Esophagus squamous epithelium (tissue), 5 donors: ENCODE data around the gene STRAP. TPM values are rescaled to one million over a fixed set of nuclear protein-coding genes. Genes with fewer than 3 reads are reported as not detected.

Experiments
- DNase-seq: peaks from one replicate; lab custom pipeline; 2025; lab: John Stamatoyannopoulos, UW
- H3K27ac ChIP-seq, 4 donors: fragments of 200-600 bp; sonication (generic); one replicate each; pipeline ENCODE4 v1.5.1; 2016 to 2019; ENCODE audit warnings: mild to moderate bottlenecking in 1 of 4
- H3K27me3 ChIP-seq, 4 donors: fragments of 200-600 bp; sonication (generic); 1 replicate in 3 of 4; 2 replicates in 1 of 4; pipeline versions ENCODE4 v1.5.1 to v1.6.0; 2017 to 2021; ENCODE audit warnings: antibody characterized with exemption in 1 of 4
- H3K36me3 ChIP-seq, 3 donors: fragments of 200-600 bp; sonication (generic); one replicate each; pipeline ENCODE4 v1.5.1; 2016 to 2019
- H3K4me1 ChIP-seq, 3 donors: fragments of 200-600 bp; sonication (generic); one replicate each; pipeline ENCODE4 v1.5.1; 2017 to 2019
- H3K4me3 ChIP-seq, 4 donors: fragments of 200-600 bp; sonication (generic); 1 replicate in 3 of 4; 2 replicates in 1 of 4; pipeline ENCODE4 v1.5.1; 2016 to 2019; ENCODE audit warnings: mild to moderate bottlenecking in 2 of 4, moderate library complexity in 1 of 4
- H3K9me3 ChIP-seq, 3 donors: fragments of 200-600 bp; sonication (generic); one replicate each; pipeline ENCODE4 v1.5.1; 2016 to 2019
- POLR2A ChIP-seq, 4 donors: fragments of 450-650 bp; IDR thresholded peaks; one replicate each; pipeline ENCODE4 v1.6.1; 2017; ENCODE audit warnings: antibody characterized with exemption in 4 of 4, mild to moderate bottlenecking in 4 of 4, moderate library complexity in 3 of 4
- WGBS, 2 donors: methylation state at CpG; one replicate each; pipeline ENCODE4 v1.1.5; 2018; 5-methylcytosine and 5-hydroxymethylcytosine counted together
- intact Hi-C: fragments of 100-400 bp; cut with DNase I; formaldehyde crosslinking; loops from one replicate; pipeline ENCODE4 v1.15.0; 2022
- total RNA-seq, 4 donors: library from RNA; depleted of rRNA; stranded (reverse); fragments of >200 nt; gene quantifications; one replicate each; pipeline ENCODE4 v1.1.0, GENCODE V29; 2016
- TF ChIP-seq, protein P1 (sequence below), 6 experiments: fragments of 450-650 bp in 4 of 6; fragments of 200-600 bp in 2 of 6; sonication (generic) in 2 of 6; IDR thresholded peaks; one replicate each; pipeline ENCODE4 v1.5.1; 2016 to 2019; ENCODE audit warnings: antibody characterized with exemption in 6 of 6, mild to moderate bottlenecking in 4 of 6, moderate library complexity in 4 of 6
- donor health status: DM: yes; HTN: yes; CAD: no.

STRAP gene
- total RNA-seq, 4 donors from 2014 or later, result 39.2 to 81.3 (median 70.0) TPM

DNA sequence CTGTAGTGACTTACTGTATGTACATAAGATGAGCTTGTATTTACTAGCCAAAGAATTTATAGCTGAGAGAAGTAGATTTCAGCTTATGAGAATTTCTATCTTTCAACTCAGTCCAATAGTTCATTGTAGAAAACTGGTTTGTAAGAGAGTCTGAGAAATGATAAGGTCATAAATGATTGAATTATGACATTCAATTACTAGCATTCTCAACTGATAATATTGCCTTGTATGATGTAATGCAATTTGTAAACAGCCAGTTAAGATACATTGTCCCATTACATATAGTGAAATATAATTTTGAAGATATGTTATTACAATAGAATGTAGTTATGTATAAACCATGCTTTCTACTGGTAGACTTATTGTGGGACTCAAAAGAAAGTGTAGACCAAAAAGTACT, 42.5 kb upstream of the STRAP start:
- Histone ChIP-seq H3K4me1 (peaks cover 0 to 2% (median 0%) of the 10 kb centered on the region in 3 donors), H3K9me3 (no peaks in the 10 kb centered on the region), H3K27me3 (no peaks in the 10 kb centered on the region), H3K27ac (no peak overlapping the region), H3K4me3 (no peak overlapping the region), H3K36me3 (no peaks in the 10 kb centered on the region)
- TF ChIP-seq, protein P1, sequence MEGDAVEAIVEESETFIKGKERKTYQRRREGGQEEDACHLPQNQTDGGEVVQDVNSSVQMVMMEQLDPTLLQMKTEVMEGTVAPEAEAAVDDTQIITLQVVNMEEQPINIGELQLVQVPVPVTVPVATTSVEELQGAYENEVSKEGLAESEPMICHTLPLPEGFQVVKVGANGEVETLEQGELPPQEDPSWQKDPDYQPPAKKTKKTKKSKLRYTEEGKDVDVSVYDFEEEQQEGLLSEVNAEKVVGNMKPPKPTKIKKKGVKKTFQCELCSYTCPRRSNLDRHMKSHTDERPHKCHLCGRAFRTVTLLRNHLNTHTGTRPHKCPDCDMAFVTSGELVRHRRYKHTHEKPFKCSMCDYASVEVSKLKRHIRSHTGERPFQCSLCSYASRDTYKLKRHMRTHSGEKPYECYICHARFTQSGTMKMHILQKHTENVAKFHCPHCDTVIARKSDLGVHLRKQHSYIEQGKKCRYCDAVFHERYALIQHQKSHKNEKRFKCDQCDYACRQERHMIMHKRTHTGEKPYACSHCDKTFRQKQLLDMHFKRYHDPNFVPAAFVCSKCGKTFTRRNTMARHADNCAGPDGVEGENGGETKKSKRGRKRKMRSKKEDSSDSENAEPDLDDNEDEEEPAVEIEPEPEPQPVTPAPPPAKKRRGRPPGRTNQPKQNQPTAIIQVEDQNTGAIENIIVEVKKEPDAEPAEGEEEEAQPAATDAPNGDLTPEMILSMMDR (IDR thresholded peaks at IDR 0.05), result no peak
- TF ChIP-seq POLR2A (IDR thresholded peaks at IDR 0.05), result no peak
- no peak for DNase-seq
- intact Hi-C loops, result no loop called here

DNA sequence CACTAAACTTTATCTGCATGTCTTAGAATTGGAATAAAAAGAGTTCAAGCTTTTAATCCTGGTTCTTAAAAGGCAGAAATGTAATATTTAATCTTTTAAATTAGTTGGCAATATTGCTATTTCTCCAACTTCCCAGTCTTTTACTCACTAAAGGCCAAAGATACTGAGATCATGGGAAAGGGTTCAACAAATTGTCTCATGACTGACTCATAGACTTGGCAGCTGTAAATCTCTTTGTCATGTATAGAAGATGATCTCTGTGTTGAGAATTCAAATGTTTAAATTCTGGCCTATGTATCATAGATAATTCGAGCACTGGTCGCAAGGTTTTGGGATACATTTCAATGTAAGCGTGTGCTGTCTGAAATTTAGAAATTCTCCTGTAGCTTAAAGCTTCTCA, 40.1 kb upstream of the STRAP start:
- H3K36me3 ChIP-seq, result no peaks in the 10 kb centered on the region
- intact Hi-C loops, result no loop called here
- WGBS, 2 donors, result 71 to 91% methylated on average over 3 of the region's 3 CpGs
- peaks cover 0 to 4% (median 0%) of the 10 kb centered on the region in 3 donors for H3K4me1 ChIP-seq
- DNase-seq, result no peak
- no peaks in the 10 kb centered on the region for H3K27me3 ChIP-seq
- H3K27ac ChIP-seq, result no peak overlapping the region
- H3K9me3 ChIP-seq, result no peaks in the 10 kb centered on the region
- no peak for TF ChIP-seq POLR2A (IDR thresholded peaks at IDR 0.05)
- TF ChIP-seq, protein P1 (IDR thresholded peaks at IDR 0.05), result no peak
- H3K4me3 ChIP-seq, result no peak overlapping the region

DNA sequence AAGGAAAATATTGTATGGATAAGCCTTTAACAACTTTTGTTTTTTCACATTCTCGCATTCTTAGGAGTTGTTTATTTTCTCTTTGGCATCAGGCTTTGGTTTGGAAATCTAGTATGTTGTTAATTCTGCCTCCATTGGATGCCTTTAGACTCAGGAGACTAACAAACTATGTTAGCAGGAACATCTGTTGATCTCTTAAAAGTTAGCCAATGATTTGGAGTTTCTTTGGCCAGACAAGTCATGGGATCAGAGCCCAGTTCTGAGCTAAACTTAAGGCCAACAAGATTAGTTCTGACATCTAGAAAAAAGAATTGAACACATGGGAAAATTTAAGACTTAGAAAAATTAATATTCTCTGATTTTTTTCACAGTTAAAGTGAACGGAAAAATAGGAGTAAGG, 35.3 kb upstream of the STRAP start:
- peak overlapping the region in 1 of 4 donors; percentile 25 for H3K27ac ChIP-seq
- no peak for DNase-seq
- intact Hi-C loops, result no loop called here
- H3K36me3 ChIP-seq, result no peaks in the 10 kb centered on the region
- TF ChIP-seq, protein P1 (IDR thresholded peaks at IDR 0.05), result no peak
- TF ChIP-seq POLR2A (IDR thresholded peaks at IDR 0.05), result no peak
- no peaks in the 10 kb centered on the region for H3K27me3 ChIP-seq
- WGBS, 2 donors, result 58% methylated on average over 2 of the region's 2 CpGs
- no peak overlapping the region for H3K4me3 ChIP-seq
- no peaks in the 10 kb centered on the region for H3K9me3 ChIP-seq
- H3K4me1 ChIP-seq, result peaks cover 0 to 4% (median 0%) of the 10 kb centered on the region in 3 donors

DNA sequence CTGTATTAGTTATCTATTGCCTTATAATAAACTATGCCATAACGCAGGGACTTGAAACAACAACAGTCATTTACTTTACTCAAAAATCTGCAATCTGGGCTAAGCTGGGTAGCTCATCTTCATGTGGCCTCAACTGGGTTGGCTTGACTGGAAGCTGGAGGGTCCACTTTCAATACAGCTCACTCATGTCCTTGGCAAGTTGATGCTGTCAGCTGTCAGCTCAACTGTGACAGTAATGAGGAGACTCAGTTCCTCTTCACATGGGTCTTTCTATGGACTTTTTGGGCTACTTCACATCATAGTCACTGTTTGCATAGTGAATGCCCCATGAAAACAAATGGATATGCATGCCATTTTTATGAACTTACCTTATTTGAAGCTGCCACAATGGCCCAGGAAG, 33.6 kb upstream of the STRAP start:
- Histone ChIP-seq H3K4me1 (peaks cover 0 to 4% (median 0%) of the 10 kb centered on the region in 3 donors), H3K4me3 (no peak overlapping the region), H3K27ac (no peak overlapping the region), H3K27me3 (no peaks in the 10 kb centered on the region), H3K9me3 (no peaks in the 10 kb centered on the region), H3K36me3 (no peaks in the 10 kb centered on the region)
- WGBS, 2 donors, result 94 to 100% methylated on average over 1 of the region's 1 CpG
- intact Hi-C loops, result no loop called here
- no peak for DNase-seq
- no peak for TF ChIP-seq POLR2A (IDR thresholded peaks at IDR 0.05)
- TF ChIP-seq, protein P1 (IDR thresholded peaks at IDR 0.05), result no peak

DNA sequence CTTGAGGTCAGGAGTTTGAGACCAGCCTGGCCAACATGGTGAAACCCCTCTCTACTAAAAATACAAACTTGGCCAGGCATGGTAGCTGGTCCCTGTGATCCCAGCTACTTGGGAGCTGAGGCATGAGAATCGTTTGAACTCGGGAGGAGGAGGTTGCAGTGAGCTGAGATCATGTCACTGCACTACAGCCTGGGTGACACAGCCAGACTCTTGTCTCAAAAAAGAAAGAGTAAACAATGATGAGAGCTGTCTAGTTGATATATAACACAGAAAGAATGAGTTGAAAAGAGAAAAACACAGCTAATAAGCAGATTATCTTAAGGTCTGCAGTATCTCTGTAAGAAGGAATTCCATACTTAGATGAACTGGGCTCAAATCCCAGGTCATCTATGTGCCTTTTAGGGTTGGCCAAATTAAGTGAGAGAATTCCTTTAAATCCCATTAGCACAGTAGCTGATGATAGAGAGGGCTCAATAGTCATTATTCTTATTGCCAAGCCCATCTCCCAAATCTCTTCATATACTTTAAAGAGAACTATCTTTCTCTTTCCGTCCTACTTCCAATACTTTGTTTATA, 31.1 kb upstream of the STRAP start:
- Histone ChIP-seq H3K4me3 (no peak overlapping the region), H3K27ac (peak overlapping the region in 1 of 4 donors; percentile 29), H3K36me3 (no peaks in the 10 kb centered on the region), H3K9me3 (no peaks in the 10 kb centered on the region), H3K4me1 (peaks cover 0 to 10% (median 2%) of the 10 kb centered on the region in 3 donors), H3K27me3 (no peaks in the 10 kb centered on the region)
- WGBS, 2 donors, result 51 to 52% methylated on average over 3 of the region's 3 CpGs
- intact Hi-C loops, result loop anchor here (10.0 kb wide), 1 partner anchor 576 kb away; no protein-coding TSS in a partner anchor
- TF ChIP-seq, protein P1 (IDR thresholded peaks at IDR 0.05), result no peak
- TF ChIP-seq POLR2A (IDR thresholded peaks at IDR 0.05), result no peak
- DNase-seq, result no peak
